Astrocyte of the cerebellum (primary cell): ENCODE measurements around the gene KIF23.

ENCODE experiments used
- DNase-seq: peaks from one replicate; pipeline ENCODE4 v3.0.0-alpha.2; 2011; ENCODE audit warnings: low read depth
- H3K4me3 ChIP-seq: 2 replicates; pipeline ENCODE4 v1.5.1; 2011; ENCODE audit warnings: mild to moderate bottlenecking, low read depth, low read length, moderate library complexity
- in situ Hi-C: cut with HindIII; loops from 2 replicates; pipeline ENCODE4 v1.10.0; 2017; ENCODE audit warnings: low sequenced_read_pairs
- TF ChIP-seq, protein P1 (sequence below): IDR thresholded peaks from 2 replicates; pipeline ENCODE4 v1.5.1; 2012; ENCODE audit warnings: low read length, low read depth, moderate library complexity, mild to moderate bottlenecking; ENCODE audit errors: missing control alignments

The KIF23 gene

GRCh38 chr15:69424748-69425413 lies 10.7 kb downstream of the KIF23 start:
- TF ChIP-seq, protein P1, sequence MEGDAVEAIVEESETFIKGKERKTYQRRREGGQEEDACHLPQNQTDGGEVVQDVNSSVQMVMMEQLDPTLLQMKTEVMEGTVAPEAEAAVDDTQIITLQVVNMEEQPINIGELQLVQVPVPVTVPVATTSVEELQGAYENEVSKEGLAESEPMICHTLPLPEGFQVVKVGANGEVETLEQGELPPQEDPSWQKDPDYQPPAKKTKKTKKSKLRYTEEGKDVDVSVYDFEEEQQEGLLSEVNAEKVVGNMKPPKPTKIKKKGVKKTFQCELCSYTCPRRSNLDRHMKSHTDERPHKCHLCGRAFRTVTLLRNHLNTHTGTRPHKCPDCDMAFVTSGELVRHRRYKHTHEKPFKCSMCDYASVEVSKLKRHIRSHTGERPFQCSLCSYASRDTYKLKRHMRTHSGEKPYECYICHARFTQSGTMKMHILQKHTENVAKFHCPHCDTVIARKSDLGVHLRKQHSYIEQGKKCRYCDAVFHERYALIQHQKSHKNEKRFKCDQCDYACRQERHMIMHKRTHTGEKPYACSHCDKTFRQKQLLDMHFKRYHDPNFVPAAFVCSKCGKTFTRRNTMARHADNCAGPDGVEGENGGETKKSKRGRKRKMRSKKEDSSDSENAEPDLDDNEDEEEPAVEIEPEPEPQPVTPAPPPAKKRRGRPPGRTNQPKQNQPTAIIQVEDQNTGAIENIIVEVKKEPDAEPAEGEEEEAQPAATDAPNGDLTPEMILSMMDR: no peak
- no peak overlapping the region for H3K4me3 ChIP-seq
- DNase-seq: no peak
- in situ Hi-C loops: no loop called here

- TF ChIP-seq, protein P1: no peak
- no peak overlapping the region for H3K4me3 ChIP-seq
- in situ Hi-C loops: no loop called here
- no peak for DNase-seq
These were observed 19.7 kb downstream of the KIF23 start for GRCh38 chr15:69433831-69434230.

GRCh38 chr15:69434238-69434637 lies 20.1 kb downstream of the KIF23 start:
- no peak overlapping the region for H3K4me3 ChIP-seq
- TF ChIP-seq, protein P1: no peak
- in situ Hi-C loops: no loop called here
- no peak for DNase-seq

DNA sequence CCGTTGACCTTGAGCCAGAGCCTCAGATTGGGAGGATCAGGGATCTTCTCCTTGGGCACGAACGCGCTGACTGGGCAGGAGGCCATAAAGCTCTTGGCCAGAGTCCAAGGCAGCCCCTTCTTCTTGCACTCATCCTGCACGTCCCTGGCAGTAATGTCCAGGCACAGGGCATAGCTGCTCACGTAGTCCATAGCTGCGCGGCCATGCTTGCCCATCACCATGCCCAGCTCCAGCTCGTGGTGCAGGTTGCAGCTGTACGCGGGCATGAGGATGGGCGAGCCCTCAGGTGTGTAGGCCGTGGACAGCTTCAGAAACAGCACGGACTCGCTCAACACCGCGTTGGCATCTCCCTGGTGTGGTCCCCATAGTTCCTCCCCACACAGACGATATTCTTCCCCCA lies 20.5 kb downstream of the KIF23 start:
- DNase-seq: no peak
- in situ Hi-C loops: no loop called here
- TF ChIP-seq, protein P1: no peak
- no peak overlapping the region for H3K4me3 ChIP-seq

DNA sequence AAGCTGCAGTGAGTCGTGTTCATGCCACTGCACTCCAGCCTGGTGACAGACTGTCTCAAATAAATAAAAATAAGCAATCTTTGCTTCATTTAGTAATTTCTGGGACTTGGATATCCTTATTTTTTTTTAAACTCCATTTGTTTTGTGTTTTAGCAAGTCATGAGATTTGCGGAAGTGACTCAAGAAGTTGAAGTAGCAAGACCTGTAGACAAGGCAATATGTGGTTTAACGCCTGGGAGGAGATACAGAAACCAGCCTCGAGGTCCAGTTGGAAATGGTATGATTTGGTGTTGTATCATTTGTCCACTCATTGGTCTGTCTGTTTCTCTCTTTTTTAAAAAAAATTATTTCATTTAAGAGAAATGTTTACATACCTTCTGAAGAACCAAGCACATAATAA lies 21.8 kb downstream of the KIF23 start:
- in situ Hi-C loops: no loop called here
- TF ChIP-seq, protein P1: no peak
- H3K4me3 ChIP-seq: no peak overlapping the region
- DNase-seq: no peak

- no peak for DNase-seq
- in situ Hi-C loops: no loop called here
- H3K4me3 ChIP-seq: no peak overlapping the region
- TF ChIP-seq, protein P1: no peak
These were observed 22.8 kb downstream of the KIF23 start for GRCh38 chr15:69436951-69437350.
